Forelimb muscle (tissue), 1 donor: Measurements from ENCODE around the gene ARHGAP21. TPM values are rescaled to one million over a fixed set of nuclear protein-coding genes. Genes with fewer than 3 reads are reported as not detected.
"Not testable (repeated sequence)": the region's sequence is repeated elsewhere in the genome, so short reads cannot be mapped to it uniquely, and the experiment has no call there.

Experiments
- DNase-seq: peaks from one replicate; pipeline ENCODE4 v3.0.0-alpha.2; 2013; ENCODE audit warnings: low read depth
- polyA plus RNA-seq: library from polyadenylated mRNA; unstranded; fragments of 120-200 nt; gene quantifications from one replicate; pipeline ENCODE4 v1.2.1, GENCODE V29; 2013; ENCODE audit not compliant: insufficient read length

The ARHGAP21 gene
- polyA plus RNA-seq = 63.2 TPM

GRCh38 chr10:24723788-24724380 is at the start of gene ARHGAP21:
ARHGAP21 (minus strand) TSS chr10:24723887; CDS start chr10:24721899, 1,988 bp downstream.
- DNase-seq = peak; percentile 69

- DNase-seq = peak; percentile 67
Measured at GRCh38 chr10:24771943-24772694, 48.4 kb upstream of the ARHGAP21 start.

GRCh38 chr10:24764991-24765390 is 41.3 kb upstream of the ARHGAP21 start:
- not testable (repeated sequence) for DNase-seq

- DNase-seq = no peak
Measured at GRCh38 chr10:24762966-24763623, 39.4 kb upstream of the ARHGAP21 start.

GRCh38 chr10:24762161-24762924 is 38.7 kb upstream of the ARHGAP21 start:
- no peak for DNase-seq

- DNase-seq = no peak
Measured at GRCh38 chr10:24759672-24760071, 36.0 kb upstream of the ARHGAP21 start.

- DNase-seq = not testable (repeated sequence)
Measured at GRCh38 chr10:24758254-24758653, 34.6 kb upstream of the ARHGAP21 start.

GRCh38 chr10:24756283-24756682 is 32.6 kb upstream of the ARHGAP21 start:
- no peak for DNase-seq

- no peak for DNase-seq
Measured at GRCh38 chr10:24751716-24752115, 28.0 kb upstream of the ARHGAP21 start.

GRCh38 chr10:24750695-24751094 is 27.0 kb upstream of the ARHGAP21 start:
- no peak for DNase-seq

- DNase-seq = no peak
Measured at GRCh38 chr10:24748214-24748613, 24.5 kb upstream of the ARHGAP21 start.

GRCh38 chr10:24744946-24745345 is 21.3 kb upstream of the ARHGAP21 start:
- no peak for DNase-seq

- no peak for DNase-seq
Measured at GRCh38 chr10:24740714-24741113, 17.0 kb upstream of the ARHGAP21 start.

GRCh38 chr10:24737001-24737400 is 13.3 kb upstream of the ARHGAP21 start:
- no peak for DNase-seq

- DNase-seq = no peak
Measured at GRCh38 chr10:24731942-24732341, 8.3 kb upstream of the ARHGAP21 start.

GRCh38 chr10:24730811-24731210 is 7.1 kb upstream of the ARHGAP21 start:
- DNase-seq = no peak

- DNase-seq = no peak
Measured at GRCh38 chr10:24727786-24728185, 4.1 kb upstream of the ARHGAP21 start.

GRCh38 chr10:24726626-24727025 is 2.9 kb upstream of the ARHGAP21 start:
- DNase-seq = no peak

- DNase-seq = not testable (repeated sequence)
Measured at GRCh38 chr10:24726029-24726428, 2.3 kb upstream of the ARHGAP21 start.

- DNase-seq = peak; percentile 96
Measured at GRCh38 chr10:24724381-24725228, 918 bp upstream of the ARHGAP21 start.

- no peak for DNase-seq
Measured at GRCh38 chr10:24723386-24723787, 300 bp downstream of the ARHGAP21 start.
